Measurements from ENCODE around the gene LCN9. TPM values are rescaled to one million over a fixed set of nuclear protein-coding genes. Genes with fewer than 3 reads are reported as not detected.
"Not testable (repeated sequence)": the region's sequence is repeated elsewhere in the genome, so short reads cannot be mapped to it uniquely, and the experiment has no call there.

The LCN9 gene, protein sequence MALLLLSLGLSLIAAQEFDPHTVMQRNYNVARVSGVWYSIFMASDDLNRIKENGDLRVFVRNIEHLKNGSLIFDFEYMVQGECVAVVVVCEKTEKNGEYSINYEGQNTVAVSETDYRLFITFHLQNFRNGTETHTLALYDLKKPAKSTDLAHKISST
- total RNA-seq: not detected

- no peak for DNase-seq (ENCODE audit: low spot score)
Measured at GRCh38 chr9:135662758-135663450, at the start of gene LCN9. Gene LCN9, plus strand, starts transcription at chr9:135663309. Its CDS starts 13 bp downstream, at chr9:135663322.

GRCh38 chr9:135613946-135614805, 48.9 kb upstream of the LCN9 start:
- no peak for DNase-seq (ENCODE audit: low spot score)

DNA sequence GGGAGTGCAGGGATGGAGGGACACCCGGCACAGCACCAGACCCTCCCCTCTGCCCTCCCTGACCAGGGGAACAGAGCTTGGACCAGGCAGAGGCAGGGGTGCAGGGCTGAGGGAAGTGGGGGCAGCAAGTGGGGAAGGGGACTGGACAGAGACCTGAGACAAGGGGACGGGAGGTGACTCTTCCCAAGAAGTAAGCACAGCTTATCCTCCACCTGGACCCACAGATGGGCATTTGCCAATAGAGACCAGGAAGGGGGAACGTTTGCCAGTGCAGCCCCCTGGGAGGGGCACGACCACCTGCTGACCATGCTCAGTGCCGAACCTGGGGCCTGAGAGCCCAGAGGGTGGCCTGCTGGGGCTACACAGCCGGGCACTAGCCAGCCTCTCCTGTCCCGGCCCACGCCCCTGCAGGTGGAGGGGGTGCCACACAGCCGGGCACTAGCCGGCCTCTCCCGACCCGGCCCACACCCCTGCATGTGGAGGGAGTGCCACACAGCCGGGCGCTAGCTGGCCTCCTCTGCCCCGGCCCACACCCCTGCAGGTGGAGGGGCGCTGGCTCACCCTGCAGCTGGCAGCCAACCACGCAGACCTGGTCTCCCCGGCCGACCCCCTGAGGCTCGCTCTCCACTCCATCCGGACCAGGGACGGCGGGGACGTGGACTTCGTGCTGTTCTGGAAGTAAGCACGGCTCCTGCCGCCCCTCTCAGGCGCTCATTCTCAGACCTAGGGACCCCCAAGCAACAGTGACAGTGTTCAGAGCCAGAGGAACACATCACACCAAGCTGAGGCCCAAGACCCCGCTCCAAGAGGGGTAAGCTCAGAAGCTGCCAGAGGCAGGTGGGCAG, 48.1 kb upstream of the LCN9 start:
- no peak for DNase-seq (ENCODE audit: low spot score)

- DNase-seq (ENCODE audit: low spot score): no peak
Measured at GRCh38 chr9:135615666-135616618, 47.2 kb upstream of the LCN9 start.

DNA sequence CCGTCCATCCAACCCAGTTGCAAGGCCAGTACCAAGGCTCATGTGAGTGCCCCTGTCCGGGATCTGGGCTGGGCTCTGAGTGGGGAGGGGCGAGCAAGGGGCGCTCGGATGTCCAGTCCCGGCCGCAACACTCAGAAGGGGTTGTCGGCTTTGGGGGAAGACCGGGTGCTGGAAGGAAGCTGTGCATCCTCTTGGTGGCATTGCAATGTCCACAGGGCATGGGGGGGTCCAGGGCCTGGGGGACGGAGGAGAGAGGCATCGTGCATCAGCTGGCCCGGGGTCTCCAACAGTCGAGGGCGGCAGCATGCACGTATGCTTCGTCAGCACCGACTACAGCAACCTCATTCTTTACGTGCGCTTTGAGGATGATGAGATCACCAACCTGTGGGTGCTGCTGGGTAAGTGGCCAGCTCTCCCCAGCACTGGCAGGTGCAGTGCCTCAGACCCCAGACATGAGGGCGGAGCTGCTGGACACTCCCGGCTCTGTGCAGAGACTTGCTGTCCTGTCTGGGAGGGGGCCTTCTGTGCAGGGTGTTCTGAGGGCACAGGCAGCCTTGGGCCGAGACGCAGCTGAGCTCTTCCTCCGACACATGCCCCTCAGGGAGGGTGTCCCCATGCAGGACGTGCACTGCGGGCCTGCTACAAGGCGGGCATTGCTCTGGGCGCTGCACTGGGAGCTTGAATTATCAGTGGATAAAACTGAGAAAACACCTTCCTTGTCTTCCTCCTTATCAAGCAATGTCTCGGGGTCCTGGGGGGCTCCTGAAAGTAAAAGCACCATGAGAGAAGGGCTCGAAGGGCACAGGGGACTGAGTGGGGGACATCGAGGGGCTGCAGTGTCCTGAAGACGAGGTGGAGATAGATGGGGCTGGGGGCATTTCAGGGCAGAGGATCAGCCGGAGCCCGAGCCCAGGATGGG, 46.2 kb upstream of the LCN9 start:
- no peak for DNase-seq (ENCODE audit: low spot score)

DNA sequence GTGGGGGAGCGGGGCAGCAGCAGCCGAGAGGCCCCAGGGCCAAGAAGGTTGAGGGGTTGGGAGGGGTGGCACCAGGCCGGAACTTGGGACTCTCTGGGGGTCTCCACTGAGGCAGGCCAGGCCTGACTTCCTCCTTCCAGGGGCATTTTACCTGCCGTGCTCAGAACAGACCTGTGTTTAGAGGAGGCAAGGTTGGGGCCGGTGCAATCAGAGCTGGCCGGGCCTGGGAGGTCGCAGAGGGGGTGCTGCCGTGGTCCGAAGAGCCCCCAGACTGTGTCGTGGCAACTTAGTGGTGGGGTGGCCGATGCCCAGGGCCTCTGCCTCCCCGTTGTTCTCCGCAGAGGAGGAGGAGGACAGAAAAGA, 45.6 kb upstream of the LCN9 start:
- DNase-seq (ENCODE audit: low spot score): no peak

GRCh38 chr9:135617991-135618411, 45.1 kb upstream of the LCN9 start:
- DNase-seq (ENCODE audit: low spot score): no peak

GRCh38 chr9:135618866-135619598, 44.1 kb upstream of the LCN9 start:
- DNase-seq (ENCODE audit: low spot score): no peak

GRCh38 chr9:135619599-135619886, 43.6 kb upstream of the LCN9 start:
- no peak for DNase-seq (ENCODE audit: low spot score)

DNA sequence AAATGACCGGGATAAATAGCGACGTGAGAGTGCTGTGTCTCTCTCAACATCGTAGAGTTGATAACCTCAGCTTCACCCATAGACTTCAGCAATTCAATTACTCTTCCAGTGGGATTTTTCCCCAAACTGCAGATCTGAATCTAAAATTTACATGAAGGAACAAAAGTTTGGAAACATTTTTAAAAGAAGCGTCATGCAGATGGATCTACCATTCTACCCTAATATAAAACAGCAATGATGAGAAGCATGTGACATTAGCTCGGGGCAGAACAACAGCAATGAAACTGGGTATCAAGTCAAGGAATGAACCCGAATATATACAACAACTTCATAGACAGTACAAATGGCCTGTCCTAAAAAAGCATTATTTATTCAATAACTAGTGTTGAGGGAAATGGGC, 42.6 kb upstream of the LCN9 start:
- no peak for DNase-seq (ENCODE audit: low spot score)

DNA sequence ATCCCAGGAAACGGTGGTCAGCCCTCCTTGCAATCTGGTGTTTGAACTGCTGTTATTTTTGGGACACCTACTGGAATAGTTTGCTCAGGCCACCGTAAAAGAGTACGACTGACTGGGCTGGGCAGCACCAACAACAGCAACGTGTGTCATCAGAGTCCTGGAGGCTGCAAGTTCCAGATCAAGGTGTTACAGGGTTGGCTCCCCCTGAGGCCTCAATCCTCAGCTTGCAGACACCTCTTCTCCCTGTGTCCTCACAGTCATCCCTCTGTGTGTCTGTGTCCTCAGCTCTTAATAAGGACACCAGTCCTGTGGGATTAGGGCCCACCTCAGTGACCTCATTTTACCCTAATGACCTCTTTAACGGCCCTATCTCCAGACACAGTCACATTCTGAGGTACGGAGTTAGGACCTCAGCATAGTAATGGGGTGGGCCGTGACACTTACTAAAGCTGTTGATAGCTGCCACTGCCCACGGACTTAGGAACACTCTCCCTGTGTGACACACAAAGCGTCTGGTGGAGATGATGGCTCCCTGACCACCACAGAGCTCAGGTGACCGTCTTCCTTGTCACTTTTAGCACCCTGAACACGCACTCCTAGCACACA, 40.6 kb upstream of the LCN9 start:
- DNase-seq (ENCODE audit: low spot score): no peak

- no peak for DNase-seq (ENCODE audit: low spot score)
Measured at GRCh38 chr9:135624282-135624681, 38.8 kb upstream of the LCN9 start.

DNA sequence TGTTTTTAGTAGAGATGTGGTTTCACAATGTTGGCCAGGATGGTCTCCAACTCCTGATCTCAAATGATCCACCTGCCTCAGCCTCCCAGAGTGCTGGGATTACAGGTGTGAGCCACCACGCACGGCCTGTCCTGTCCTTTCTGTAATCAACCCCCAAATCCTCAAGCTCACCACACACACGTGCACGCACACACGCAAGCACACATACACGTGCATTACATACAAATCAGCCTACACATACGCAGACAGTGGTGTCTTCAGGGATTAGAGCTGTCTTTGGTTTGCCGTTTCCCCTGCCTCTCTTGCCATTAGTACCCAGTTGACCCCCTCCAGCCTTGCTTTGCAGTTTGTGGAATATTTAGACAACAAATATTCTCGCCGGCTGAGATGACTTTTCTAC, 30.3 kb upstream of the LCN9 start:
- DNase-seq (ENCODE audit: low spot score): no peak

GRCh38 chr9:135636930-135637530, 26.1 kb upstream of the LCN9 start:
- not testable (repeated sequence) for DNase-seq (ENCODE audit: low spot score)

GRCh38 chr9:135639196-135639595, 23.9 kb upstream of the LCN9 start, which contains the start of gene GLT6D1:
Gene GLT6D1, minus strand, starts transcription at chr9:135639540. Its CDS starts 353 bp downstream, at chr9:135639187.
- DNase-seq (ENCODE audit: low spot score): no peak

DNA sequence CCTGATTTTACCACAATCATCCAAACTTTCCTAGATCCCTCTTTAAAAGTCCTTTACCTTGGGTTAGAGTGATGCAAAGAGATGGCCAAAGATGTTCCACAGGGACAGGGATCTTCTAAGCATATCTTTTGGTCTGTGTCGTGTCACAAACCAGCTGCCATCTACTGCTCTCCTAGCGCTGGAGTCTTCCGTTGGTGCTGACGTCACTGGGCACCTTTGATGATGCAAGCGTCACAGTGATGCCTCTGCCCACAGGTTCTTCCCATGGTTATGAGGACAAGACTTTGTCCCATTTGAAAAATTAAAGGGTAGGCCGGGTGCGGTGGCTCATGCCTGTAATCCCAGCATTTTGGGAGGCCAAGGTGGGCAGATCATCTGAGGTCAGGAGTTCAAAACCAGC, 22.1 kb upstream of the LCN9 start:
- DNase-seq (ENCODE audit: low spot score): no peak

DNA sequence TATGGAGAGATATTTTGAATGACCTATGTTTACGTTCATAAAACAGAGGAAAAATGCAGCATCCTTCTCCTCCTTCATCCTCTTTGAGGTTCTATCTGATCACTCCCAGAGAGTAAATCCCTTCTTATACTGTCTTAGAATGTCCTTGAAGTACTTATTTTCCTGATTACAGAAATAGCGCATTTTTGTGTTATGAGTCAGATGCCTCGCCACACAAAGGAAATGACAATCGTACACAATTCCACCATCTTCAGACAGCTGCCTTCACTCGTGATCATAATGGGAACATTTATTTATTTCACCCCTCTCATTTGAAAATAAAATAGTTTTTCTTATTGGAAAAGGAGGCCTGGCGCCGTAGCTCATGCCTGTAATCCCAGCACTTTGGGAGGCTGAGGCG, 21.4 kb upstream of the LCN9 start:
- no peak for DNase-seq (ENCODE audit: low spot score)

DNA sequence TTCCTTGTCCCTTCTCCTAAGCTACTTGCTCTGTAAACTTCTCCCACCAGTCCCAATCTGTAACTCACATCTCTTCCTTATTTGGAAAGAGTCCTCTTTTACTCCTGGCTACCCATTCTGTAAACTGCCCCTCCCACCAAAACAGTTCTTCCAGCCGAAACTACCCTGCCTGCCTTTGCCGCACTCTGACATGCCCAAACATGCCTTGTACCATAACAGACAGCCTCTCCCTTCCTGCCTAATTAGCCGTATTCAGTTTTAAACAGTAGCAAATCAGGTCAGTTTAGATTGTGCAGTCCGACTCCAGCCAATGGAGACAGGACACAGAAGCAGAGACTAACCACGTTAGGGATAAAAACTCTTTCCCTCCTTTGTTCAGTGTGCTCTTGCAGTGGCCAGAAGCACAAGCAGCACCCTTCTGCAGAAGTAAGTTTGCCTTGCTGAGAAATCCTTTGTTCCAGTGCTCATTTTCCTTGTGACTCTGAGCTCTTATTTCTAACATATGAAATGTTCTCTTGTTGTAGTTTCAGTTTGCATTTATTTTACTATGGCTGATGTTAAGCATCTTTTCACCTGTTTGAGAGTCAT, 18.4 kb upstream of the LCN9 start:
- no peak for DNase-seq (ENCODE audit: low spot score)
